HPDE6-E6E7 (cell line): ENCODE data around the gene ZFAND3.
A peak's percentile ranks its signal among the peaks of the same experiment; 100 is the strongest.
"Not testable (repeated sequence)": the region's sequence is repeated elsewhere in the genome, so short reads cannot be mapped to it uniquely, and the experiment has no call there.

Experiments
- DNase-seq: peaks from one replicate; pipeline ENCODE4 v3.0.0; 2011; ENCODE audit warnings: missing footprints; ENCODE audit errors: extremely low spot score

Gene ZFAND3

DNA sequence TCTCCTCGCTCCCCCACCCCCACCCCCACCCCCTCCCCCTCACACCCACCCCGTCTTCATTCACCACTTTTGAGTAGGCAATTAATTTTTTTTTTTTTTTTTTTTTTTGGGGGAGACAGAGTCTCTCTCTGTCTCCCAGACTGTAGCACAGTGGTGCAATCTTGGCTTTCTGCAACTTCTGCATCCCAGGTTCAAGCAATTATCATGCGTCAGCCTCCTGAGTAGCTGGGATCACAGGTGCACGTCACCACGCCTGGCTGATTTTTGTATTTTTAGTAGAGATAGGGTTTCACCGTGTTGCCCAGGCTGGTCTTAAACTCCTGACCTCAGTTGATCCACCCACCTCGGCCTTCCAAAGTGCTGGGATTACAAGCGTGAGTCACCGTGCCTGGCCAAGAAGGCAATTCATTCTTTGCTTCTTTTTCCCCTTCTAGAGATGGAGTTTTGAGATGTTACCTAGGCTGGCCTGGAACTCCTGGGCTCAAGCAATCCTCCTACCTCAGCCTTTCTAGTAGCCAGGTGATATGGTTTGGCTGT is 230.4 kb downstream of the ZFAND3 start:
- DNase-seq = not testable (repeated sequence)

DNA sequence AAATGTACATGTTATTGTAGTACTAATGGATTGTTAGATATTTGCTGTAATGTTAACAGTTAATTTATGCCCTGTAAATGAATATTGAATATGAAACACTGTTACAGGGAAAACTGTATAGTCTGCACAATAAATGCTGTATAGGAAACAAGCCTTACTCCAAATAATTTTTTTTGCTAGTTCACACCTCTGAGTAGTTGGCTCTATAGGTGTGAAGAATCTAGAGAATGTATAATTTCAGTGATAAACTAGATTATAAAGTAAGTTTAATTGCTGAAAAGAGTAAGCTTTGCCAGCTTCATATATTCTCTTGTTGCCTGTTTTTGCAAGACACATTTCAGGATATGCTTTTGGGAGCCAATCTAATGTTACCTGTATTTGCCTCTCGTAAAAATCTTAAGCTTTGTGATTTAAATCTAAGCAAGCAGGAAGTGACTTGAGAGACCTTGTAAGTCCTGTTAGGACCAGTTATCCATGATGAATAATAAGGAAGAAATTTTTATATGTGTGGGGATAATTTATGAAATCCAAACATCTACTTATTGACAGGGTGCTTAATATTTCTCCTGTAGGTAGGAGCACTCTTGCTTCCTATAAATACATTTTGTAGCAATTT is 232.4 kb downstream of the ZFAND3 start:
- DNase-seq = peak; percentile 15

DNA sequence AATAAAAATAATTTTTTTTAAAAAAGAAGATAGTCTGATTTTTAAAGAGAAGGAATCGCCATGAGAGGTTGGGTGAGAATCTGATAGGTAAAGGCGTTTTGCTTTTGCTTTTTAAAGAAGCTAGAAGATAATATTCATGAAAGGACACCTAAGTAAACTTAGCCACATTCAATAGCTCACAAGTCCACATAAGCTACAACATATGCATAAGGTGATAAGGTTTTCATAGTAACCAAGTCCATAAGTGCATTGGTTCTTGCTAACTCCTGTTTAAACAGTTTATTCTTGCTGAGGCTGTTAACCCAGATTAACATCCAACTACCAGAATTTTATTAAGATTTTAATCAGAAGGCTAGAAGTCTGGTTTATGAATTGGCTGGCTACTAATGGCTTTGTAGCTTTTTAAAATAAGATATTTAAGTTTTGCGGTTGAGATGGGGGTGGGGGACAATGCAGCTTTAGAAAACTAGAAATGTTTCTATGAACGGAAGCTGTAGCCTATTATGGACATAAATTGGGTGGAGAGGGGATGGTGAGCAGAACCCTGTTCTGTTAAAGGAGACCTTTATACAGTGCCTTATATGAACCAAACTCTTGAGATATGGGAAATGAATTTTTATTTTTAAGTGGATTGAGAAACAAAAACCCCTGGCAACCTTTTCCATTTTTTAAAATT is 235.1 kb downstream of the ZFAND3 start:
- DNase-seq = no peak

DNA sequence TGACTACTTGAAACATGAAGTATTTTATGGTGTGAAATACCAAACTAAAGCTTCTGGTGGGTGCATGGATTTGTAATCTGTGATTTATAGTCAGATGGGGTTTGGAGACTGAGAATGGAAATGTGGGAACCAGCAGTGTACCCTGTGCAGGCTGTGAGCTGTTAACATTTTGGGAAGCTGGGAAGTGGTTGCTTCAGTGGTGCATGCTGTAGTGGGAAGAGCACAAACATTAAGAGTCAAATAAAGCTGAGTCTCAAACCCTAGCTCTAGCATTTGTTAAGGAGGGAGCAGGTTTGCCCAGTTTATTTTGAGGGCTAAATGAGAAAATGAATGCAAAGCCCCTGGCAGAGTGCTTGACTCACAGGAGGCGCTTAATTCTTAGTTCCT is 235.7 kb downstream of the ZFAND3 start:
- no peak for DNase-seq

DNA sequence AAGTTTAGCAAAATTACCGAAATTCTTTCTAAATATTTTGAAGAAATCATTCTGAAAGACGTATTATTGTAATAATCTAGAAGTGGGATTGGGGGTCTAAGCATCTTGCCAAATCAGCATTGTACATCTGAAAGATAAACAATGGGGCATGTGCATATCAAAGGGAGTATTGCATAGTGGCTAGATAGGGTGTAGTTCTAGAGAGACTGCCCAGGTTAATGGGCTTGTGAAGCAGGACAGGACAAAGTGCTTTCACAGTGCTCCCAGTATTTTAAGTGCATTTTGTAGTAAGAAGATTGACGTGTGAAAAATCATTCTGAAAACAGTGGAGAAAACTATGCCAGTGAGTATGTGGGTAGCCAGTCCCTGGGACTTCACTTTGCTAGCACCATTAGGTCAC is 236.8 kb downstream of the ZFAND3 start:
- no peak for DNase-seq

DNA sequence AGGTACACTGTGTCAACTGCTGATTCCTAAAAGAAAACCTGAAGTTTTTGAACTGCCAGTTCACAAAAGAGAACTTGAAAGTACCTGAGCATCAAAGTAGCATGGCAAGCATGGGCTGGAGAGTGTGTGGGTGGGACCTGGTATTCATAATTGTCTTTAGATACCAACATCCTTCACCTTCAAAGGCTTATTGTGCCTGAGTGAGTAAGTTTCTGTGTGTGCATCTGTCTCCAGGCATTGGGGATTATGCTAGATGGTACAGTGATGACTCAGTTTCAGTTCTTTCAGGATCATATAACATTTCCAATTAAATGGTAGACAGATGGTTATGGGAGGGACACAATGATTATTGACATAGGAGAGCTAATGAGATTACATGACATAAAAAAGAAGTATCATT is 238.5 kb downstream of the ZFAND3 start:
- DNase-seq = peak; percentile 72

DNA sequence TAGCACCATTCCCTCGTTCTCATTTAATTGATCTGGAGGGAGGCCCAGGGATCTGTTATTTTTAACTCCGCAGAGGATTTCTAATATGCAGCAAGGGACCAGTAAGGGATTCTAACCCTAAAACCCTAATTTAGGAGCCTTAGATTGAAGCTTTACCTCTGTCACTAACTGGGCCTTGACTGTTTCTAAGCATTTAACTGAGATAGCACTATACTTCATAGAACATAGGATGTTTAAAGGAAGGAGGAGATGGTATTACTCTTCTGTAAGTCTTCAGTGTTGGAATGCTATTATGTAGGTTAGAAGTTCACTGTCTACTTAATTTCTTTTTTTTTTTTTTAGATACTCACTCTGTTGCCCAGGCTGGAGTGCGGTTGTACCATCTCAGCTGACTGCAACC is 242.5 kb downstream of the ZFAND3 start:
- no peak for DNase-seq

DNA sequence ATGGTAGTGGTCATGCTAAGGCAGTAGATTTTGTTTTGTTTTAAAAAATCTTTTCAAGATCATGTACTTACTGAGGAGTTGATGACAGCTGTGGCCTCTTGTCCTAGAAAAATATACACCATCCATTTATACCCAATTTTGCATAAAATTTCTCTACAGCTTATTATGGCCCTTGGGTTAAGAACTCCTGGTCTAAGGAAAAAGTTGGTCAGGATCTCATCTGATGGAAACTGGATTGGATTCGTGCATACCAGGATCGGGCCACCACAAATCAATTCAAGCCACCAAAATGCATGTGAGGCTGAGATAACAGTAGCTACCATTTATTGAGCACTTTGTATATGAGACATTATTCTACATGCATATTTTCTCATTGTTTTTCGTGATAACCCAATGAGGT is 244.4 kb downstream of the ZFAND3 start:
- no peak for DNase-seq

DNA sequence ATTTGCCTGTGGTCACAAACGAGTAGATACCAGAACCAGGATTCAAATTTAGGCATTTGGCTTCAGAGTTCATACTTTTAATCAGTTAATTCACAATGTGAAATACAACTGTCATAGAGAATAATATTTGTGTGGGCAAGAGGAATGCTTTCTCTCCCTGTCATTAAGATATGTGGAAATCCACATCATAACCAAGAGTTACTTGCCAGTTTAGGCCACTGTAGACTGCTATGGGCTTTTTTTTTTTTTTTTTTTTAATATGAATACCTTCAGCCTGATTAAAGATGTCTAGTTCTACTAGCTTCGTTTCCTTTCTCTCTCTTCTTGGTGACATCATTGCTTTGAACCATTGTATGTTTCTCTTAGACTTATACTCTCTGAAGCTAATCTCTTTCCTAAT is 244.9 kb downstream of the ZFAND3 start:
- no peak for DNase-seq

DNA sequence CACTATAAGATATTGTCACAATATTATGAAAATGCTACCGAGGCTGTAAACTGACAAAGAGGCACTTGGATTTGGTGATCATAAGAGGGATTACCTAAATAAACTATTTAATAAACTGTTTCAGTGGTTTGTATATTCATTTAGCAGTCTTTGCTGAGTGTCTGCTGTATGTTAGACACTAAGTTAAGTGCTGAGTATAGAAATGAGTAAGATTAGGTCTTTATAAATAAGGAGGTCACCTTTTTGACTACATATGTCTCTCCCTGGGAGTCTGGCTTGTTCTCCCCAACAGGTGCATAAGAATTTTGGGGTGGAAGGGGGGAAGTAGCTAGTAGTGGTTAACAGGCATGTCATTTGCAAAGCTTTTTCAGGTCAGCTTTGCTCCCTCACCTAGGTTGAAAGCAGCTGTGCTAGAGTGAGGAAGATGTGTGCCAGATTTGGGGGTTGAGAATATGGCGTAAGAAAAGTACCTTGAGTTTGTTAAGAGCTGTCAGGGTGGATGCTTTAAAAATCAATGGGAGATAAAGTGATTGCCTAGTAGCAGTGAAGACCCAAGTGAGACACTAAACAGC is 246.3 kb downstream of the ZFAND3 start:
- no peak for DNase-seq

DNA sequence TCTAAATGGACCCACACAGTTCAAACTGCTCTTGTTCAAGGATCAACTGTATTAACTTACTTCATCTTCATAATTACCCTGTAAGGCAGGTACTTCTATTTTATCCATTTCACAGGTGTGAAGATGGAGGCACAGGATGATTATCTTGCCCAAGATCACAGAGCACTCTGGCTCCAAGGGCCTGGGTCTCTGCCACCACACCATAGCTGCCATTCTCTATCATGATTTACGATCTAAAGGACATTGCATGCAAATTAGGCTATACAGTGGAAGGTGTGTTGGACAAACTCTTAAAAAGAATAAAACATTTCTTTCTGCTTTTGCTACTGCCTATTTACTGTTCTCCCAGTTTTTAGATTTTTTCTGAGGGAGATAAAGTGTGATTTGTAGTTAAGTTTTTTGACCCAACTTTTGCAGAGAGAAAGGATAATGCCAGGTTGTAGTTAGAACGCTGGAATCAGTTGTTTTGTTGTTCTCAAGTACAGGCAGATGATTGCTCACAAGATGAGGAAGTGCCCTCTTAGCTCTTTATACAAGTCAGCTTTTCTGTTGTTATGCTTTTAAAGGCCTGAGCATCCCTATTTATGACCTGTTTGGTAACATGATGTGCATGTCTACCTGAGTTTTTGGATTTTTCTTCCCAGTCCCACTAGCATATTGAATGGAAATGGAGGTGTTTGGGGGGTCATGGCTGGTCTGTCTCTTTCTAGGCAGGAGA is 247.9 kb downstream of the ZFAND3 start:
- DNase-seq = no peak

DNA sequence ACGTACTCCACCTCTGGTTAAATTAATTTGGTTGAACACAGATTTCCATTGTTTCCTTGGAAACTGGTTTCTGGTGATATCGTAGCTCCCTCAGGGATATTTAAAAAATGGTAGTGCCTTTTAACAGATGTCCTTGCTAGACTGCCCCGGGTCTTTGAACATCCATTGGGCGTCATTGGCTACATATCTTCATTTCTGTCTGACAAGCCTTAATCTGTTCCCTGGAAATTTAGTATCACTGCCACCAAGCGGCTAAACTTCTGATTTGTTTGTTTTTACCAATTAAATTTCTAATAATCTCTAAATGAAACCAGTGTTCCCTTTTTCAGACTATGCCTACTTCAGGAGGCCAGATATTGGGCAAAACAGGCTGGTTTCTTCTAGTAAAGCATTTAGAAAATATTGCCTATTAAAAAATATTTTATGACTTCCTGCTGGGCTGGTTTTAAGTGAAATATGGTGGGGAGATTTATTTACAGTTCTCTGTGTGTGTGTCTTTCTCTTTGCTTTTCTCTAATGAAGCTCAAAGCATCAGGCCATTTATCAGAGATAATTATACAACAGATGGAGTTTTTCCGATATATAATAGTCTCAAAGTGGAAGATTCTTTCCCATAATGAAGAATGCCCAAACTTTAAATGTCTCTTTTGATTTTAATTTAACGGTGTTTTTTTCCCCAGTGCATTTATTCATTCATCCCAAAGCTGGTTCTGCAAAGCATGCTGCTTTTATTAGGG is 249.5 kb downstream of the ZFAND3 start:
- no peak for DNase-seq

DNA sequence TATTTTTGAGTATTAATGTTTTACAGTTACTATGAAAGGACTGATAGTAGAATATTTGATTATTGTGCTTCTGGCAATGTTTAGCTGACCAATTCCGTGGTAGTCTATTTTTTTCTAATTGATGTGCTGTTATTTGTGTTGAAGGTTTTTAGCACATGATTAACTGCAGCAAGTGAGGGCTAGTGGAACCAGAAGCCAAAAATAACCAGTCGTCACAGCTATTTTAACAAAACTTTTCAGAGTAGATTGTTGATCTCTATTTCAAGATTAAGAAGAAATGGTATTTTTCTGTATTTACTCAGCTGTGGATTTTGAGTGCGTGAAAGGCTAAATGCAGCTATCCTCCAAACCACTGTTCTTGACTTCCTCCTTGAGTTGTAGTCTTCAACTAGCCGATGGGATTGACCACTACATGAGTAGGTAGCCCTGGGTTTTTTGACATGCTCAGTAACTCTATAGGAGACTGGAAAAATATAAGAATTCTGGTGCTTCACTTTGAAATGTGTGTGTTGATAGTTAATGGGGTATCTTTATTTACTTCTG is 258.0 kb downstream of the ZFAND3 start:
- no peak for DNase-seq

DNA sequence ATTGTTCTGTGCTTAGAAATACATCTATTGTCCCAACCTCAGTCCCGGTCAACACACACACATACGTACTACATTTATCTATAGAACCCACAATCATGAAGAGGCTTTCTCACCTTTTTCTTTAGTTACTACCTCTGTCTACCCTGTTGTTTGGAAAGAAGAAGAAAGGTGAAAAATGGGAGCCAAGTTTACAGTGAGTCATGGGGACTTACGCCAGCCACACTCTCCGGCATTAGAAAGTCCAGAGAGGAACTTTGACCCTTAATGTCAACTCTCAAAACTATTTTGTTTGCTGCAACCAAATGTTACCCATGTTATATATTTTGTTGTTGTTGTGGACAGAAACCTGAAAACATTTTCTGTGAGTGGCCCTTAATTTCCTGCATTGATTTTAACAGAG is 259.1 kb downstream of the ZFAND3 start:
- DNase-seq = no peak

DNA sequence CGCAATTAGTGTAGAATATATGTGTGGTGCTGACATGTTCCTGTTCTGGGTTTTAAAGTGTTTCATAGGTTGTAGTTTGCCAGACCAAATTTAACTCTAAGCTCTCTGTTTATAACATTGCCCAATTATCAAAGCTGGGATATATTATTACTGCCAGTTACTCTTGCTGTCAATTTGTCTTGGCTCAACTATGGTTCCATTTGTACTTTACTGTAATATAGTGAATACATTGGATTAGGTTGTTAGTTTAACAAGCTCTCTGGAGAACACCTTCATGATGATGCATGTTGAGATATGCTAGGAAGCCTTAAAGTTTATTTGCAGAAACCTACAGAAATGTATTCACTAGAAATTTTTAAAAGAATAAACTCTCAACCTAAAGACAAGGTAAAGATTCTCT is 259.6 kb downstream of the ZFAND3 start:
- no peak for DNase-seq

DNA sequence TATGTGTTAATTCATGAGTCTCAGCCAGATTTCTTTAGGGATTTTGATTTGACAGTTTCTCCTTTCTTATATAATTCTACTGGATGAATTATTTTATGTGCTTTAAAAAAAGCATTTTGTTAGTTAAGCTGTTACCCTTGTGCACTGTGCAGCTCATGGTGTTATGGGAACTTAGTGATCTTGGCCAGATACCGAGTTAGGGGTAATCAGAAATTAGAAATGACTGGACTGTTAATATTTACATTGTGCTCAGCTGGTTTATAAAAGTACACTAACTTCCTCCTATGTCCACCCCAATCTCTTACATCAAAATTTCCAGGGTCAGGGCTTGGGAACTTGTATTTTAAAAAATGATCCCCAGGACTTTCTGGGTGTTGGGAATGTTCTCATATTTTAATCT is 260.0 kb downstream of the ZFAND3 start:
- DNase-seq = no peak

DNA sequence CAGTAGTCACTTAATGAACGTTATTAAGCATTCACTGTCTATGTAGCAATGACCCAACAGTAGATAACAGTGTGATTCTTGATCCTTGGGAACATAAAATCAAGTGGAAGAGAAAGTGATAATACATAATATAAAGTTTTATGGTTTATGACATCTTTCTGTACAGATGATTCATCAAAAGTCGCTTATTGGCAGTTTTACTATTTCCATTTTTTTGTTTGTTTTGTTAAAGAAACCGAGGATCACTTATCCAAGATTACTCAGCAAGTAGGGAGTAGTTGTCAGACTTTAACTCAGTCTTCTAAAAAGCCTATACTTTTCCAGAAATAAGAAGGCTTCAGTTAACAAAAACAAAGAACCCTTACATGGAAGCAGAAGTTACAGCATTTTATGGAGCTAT is 260.8 kb downstream of the ZFAND3 start:
- DNase-seq = no peak

DNA sequence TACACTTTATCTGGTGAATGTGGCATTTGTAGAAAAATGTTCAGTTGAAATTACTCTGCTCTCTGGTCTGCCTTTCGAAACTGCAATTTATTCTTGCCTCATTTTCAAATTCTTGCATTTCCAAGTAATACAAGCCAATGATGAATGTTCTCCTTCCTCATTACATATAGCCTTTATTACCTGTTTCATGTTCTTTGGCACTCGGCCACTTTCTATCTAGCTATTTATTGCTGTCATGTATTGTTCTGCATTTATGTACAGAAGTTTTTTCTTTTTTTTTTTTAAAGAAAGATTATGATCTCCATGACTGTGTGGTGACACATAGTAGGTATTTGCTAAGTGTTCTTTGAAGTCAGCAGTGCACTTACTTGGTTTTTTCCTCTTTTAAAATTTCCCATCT is 261.4 kb downstream of the ZFAND3 start:
- DNase-seq = no peak

DNA sequence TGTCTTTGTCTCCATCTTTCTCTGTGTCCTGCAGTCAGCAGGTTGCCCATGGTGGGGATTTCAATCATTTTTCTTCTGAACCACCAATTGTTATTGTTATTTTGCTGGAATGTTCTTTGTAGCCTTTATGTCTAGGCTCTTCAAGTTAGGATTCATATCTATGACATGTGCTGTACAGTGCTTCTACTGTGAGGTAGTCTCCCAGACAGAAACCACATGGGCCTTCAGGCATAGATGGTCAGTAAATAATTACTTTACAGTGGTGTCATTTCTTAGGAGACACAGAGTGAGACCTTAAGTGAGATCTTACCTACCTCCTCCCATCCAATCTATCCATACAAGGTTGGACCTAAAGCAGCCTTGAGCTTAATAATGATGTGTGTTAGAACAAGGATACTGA is 265.5 kb downstream of the ZFAND3 start:
- DNase-seq = no peak

DNA sequence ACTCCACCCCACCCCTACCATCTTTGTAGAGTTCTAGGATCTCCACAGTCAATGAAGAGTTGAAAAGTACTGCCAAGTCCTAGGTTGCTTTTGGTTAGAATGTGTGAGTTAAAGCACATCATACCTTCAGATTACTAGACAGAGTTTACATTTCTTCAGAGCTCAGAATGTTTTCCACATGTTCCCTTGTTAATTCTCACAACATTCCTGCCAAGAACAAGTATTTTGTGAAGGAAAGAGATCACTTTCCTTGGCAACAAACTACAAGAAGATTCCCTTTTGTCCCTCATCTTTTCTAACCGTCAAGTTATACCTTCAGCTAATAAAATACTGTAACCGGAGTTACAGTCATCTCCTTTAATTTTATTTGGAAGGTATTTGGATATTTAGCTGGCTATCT is 266.8 kb downstream of the ZFAND3 start:
- no peak for DNase-seq

DNA sequence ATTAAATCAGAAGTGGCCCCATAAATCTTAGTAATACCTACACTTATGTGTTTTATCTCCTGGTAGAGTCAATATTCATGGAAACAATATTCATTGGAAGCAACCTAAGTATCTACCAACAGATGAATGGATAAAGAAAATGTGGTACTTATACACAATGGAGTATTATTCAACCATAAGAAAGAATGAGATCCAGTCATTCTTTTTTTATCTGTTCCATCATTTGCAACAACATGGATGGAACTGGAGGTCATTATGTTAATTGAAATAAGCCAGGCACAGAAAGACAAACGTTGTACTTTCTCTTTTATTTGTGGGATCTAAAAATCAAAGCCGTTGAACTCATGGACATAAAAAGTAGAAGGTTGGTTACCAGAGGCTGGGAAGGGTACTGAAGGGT is 268.5 kb downstream of the ZFAND3 start:
- DNase-seq = no peak

DNA sequence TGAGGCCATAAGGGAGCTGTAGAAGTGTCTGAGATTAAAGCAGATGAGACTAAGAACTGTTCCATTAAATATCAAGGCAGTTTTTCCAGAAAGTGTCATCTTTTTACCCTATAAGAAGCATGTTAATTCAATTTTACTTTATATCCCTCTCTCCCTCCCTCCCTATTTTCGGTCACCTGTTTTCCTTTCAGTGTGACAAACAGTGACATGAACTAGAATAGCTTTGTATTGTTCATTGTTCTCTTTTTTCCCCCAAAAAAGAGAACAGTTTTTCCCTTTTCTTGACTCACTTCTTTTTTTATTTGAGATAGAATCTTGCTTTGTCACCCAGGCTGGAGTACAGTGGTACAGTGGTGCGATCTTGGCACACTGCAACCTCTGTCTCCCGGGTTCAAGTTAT is 269.3 kb downstream of the ZFAND3 start:
- DNase-seq = no peak
